ENCODE measurements around the gene HLA-DQA1.
"Not testable (repeated sequence)": the region's sequence is repeated elsewhere in the genome, so short reads cannot be mapped to it uniquely, and the experiment has no call there.

The HLA-DQA1 gene

GRCh38 chr6:32622545-32623401, 14.4 kb upstream of the HLA-DQA1 start:
- DNase-seq = peak; percentile 24

GRCh38 chr6:32623693-32624092, 13.5 kb upstream of the HLA-DQA1 start:
- DNase-seq = no peak

- DNase-seq = no peak
Observed at GRCh38 chr6:32624565-32624964, 12.6 kb upstream of the HLA-DQA1 start.

GRCh38 chr6:32625137-32625536, 12.1 kb upstream of the HLA-DQA1 start:
- no peak for DNase-seq

- DNase-seq = no peak
Observed at GRCh38 chr6:32627249-32627648, 10.0 kb upstream of the HLA-DQA1 start.

GRCh38 chr6:32627831-32628230, 9.4 kb upstream of the HLA-DQA1 start:
- peak; percentile 17 for DNase-seq

- not testable (repeated sequence) for DNase-seq
Observed at GRCh38 chr6:32629793-32630192, 7.4 kb upstream of the HLA-DQA1 start.

GRCh38 chr6:32635526-32636123, 1.6 kb upstream of the HLA-DQA1 start:
- no peak for DNase-seq

GRCh38 chr6:32637883-32638282, 677 bp downstream of the HLA-DQA1 start:
- no peak for DNase-seq

- no peak for DNase-seq
Observed at GRCh38 chr6:32638532-32639219, 1.5 kb downstream of the HLA-DQA1 start.

- DNase-seq = no peak
Observed at GRCh38 chr6:32639440-32640394, 2.5 kb downstream of the HLA-DQA1 start.

GRCh38 chr6:32641122-32641521, 3.9 kb downstream of the HLA-DQA1 start:
- DNase-seq = no peak

GRCh38 chr6:32641785-32642719, 4.8 kb downstream of the HLA-DQA1 start:
- not testable (repeated sequence) for DNase-seq

- DNase-seq = no peak
Observed at GRCh38 chr6:32642720-32643106, 5.5 kb downstream of the HLA-DQA1 start.

GRCh38 chr6:32643904-32644303, 6.7 kb downstream of the HLA-DQA1 start:
- no peak for DNase-seq

GRCh38 chr6:32645047-32645703, 8.0 kb downstream of the HLA-DQA1 start:
- no peak for DNase-seq

- no peak for DNase-seq
Observed at GRCh38 chr6:32655203-32655710, 18.1 kb downstream of the HLA-DQA1 start.

- DNase-seq = not testable (repeated sequence)
Observed at GRCh38 chr6:32657329-32657728, 20.1 kb downstream of the HLA-DQA1 start.

GRCh38 chr6:32657819-32658218, 20.6 kb downstream of the HLA-DQA1 start:
- not testable (repeated sequence) for DNase-seq

GRCh38 chr6:32658268-32658897, 21.2 kb downstream of the HLA-DQA1 start:
- DNase-seq = no peak

All from stimulated activated naive CD4-positive, alpha-beta T cell treated with Interleukin-2 at 50 U/mL for 16 hours (primary cell).